Ishikawa (cell line): ENCODE measurements around the gene PLXNA3.

Experiments used
- CEBPB ChIP-seq: IDR thresholded peaks from 2 replicates; pipeline ENCODE4 v1.6.1; 2012
- CREB1 ChIP-seq: IDR thresholded peaks from 2 replicates; pipeline ENCODE4 v1.6.1; 2012; ENCODE audit warnings: low read depth
- EP300 ChIP-seq: IDR thresholded peaks from 2 replicates; pipeline ENCODE4 v1.6.1; 2012; ENCODE audit warnings: borderline replicate concordance
- MAX ChIP-seq: IDR thresholded peaks from 2 replicates; pipeline ENCODE4 v1.6.1; 2012
- TAF1 ChIP-seq: IDR thresholded peaks from 2 replicates; pipeline ENCODE4 v1.6.1; 2012; ENCODE audit warnings: low read depth, mild to moderate bottlenecking
- YY1 ChIP-seq: IDR thresholded peaks from 2 replicates; pipeline ENCODE4 v1.6.1; 2012; ENCODE audit warnings: low read depth

- TF ChIP-seq EP300 (no peak), MAX (no peak), YY1 (no peak), CEBPB (no peak), CREB1 (no peak), TAF1 (no peak)
Observed at GRCh38 chrX:154481911-154482601, 24.0 kb downstream of the PLXNA3 start.
